Measurements from ENCODE around the gene INSIG1.

The INSIG1 gene

DNA sequence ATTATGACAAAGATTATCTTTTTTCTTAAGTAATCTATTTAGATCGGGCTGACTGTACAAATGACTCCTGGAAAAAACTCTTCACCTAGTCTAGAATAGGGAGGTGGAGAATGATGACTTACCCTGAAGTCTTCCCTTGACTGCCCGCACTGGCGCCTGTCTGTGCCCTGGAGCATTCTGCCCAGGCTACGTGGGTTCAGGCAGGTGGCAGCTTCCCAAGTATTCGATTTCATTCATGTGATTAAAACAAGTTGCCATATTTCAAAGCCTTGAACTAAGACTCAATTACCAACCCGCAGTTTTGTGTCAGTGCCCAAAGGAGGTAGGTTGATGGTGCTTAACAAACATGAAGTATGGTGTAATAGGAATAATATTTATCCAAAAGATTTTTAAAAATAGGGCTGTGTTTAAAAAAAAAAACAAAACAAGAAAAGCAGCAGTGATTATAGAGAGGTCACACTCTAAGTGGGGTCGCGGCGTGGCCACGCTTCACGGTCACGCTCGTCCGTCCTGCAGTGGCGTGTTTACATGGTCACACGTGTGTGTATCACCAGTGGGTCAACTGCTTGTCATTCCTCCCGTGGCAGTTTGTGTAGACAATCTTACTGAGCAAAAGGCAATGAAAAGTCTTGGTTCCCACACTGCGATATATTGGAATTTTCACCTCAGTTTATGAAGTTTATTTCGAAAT, 10.8 kb downstream of the INSIG1 start:
- H3K27me3 ChIP-seq (ENCODE audit: low read depth): no peaks in the 10 kb centered on the region
- no peaks in the 10 kb centered on the region for H3K9me3 ChIP-seq
- in situ Hi-C loops (cut with MboI; ENCODE audit: low sequenced_read_pairs): no loop called here
- H3K36me3 ChIP-seq (replicated peaks): peaks cover 33% of the 10 kb centered on the region
- DNase-seq (ENCODE audit: low spot score in 2 of 2): no peak
- H3K4me3 ChIP-seq: no peak overlapping the region
- no peaks in the 10 kb centered on the region for H3K4me1 ChIP-seq

DNA sequence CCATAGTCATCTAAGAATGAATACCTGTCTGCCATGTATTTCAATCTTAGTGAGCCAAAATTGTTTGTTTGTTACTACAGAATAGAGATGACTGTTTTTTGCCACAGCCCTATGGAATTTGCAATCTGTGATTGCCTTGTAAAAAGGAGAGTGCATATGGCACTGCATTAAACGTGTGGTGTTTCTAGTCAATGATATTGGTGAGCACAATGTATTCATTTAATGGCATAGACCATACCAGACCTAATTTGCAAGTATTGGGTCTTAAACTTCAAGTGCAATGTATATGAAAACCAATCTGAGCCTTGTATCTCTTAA, 11.3 kb downstream of the INSIG1 start:
- in situ Hi-C loops (cut with MboI; ENCODE audit: low sequenced_read_pairs): no loop called here
- Histone ChIP-seq H3K9me3 (no peaks in the 10 kb centered on the region), H3K36me3 (replicated peaks) (peaks cover 32% of the 10 kb centered on the region), H3K4me3 (no peak overlapping the region), H3K4me1 (no peaks in the 10 kb centered on the region), H3K27me3 (ENCODE audit: low read depth) (no peaks in the 10 kb centered on the region)
- no peak for DNase-seq (ENCODE audit: low spot score in 2 of 2)

DNA sequence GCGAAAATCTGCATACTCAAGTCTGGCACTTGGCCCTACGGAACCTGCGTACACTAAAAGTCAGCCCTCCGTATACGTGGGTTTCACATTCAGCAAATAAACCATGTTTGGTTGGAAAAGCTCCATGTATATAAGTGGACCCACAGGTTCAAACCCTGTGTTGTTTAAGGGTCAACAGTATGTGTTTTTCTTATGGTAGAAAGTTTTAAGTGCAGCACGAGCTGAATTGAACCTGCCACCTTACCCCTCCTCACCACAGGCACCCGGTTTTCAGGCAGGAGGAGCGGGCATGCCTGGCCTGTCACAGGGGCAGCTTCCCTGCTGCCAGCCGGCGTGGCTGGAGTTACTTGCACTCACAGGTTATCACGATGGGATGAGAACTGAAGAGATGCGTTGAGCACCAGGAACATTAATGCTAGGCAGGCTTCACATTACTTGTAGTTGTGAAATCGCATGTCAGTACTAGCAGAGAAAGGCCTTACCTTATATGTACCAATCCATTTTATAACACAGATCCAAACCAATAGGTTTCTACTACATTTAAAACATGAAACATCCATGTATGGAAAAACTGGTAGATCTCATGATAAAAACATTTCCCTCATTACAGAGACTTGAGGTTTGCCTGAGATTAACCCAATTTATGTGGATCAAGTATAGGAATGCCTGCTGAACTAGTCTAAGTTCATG, 12.9 kb downstream of the INSIG1 start:
- DNase-seq (ENCODE audit: low spot score in 2 of 2): no peak
- Histone ChIP-seq H3K9me3 (no peaks in the 10 kb centered on the region), H3K4me1 (no peaks in the 10 kb centered on the region), H3K36me3 (replicated peaks) (peaks cover 26% of the 10 kb centered on the region), H3K4me3 (no peak overlapping the region), H3K27me3 (ENCODE audit: low read depth) (no peaks in the 10 kb centered on the region)
- in situ Hi-C loops (cut with MboI; ENCODE audit: low sequenced_read_pairs): no loop called here

DNA sequence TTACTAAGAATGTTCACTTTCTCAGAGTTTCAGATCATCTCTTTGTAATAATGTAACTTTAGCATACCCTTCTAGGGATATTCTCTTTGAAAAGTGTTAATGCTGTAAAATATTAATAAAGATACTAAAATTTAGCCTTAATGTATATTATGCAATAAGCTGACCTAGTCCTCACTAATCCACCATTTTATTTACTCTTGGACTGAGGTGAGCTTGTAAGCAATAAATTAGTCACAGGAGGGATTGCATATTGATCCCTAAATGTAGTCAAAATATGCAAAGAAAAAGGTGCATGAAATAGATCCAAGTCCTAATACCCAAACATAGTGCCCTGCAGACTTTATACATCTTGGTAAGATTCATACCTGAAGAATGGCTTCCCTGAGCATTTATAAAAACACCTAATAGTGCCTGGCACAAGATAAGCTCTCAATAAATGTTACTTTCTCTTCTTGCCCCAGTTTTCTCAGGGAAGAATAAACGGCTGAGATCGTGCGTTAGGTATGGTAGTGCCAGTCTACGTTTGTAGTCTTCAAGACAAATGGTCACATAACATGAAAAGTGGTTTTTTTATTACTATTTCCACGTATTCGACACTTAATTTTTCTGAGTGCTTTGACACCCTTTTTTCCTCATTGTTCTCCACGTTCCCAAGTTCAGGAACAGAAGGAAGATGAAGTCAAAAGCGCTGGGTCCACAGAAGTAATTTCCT, 14.3 kb downstream of the INSIG1 start:
- Histone ChIP-seq H3K27me3 (ENCODE audit: low read depth) (no peaks in the 10 kb centered on the region), H3K4me1 (no peaks in the 10 kb centered on the region), H3K4me3 (no peak overlapping the region), H3K36me3 (replicated peaks) (peaks cover 23% of the 10 kb centered on the region), H3K9me3 (no peaks in the 10 kb centered on the region)
- in situ Hi-C loops (cut with MboI; ENCODE audit: low sequenced_read_pairs): no loop called here
- DNase-seq (ENCODE audit: low spot score in 2 of 2): no peak

DNA sequence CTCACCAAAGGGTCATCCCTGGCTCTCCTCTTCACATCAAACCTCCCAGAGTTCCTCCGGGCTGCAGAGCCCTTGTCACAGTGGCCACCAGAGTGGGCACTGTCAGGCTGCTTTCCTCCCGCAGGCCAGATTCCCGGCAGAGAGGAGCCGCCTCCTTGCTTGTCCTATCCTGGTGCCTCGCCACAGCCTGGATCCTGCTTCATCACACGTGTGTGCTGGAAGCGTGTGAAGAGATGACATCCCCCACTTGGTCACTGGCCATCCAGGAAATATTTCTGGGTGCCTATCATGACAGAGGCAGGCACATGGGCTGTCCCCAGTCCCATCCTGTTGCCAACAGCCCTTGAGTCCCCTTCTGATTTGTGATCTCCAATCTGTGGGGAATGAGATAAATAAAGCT, 15.0 kb downstream of the INSIG1 start:
- in situ Hi-C loops (cut with MboI; ENCODE audit: low sequenced_read_pairs): no loop called here
- peaks cover 18% of the 10 kb centered on the region for H3K36me3 ChIP-seq (replicated peaks)

DNA sequence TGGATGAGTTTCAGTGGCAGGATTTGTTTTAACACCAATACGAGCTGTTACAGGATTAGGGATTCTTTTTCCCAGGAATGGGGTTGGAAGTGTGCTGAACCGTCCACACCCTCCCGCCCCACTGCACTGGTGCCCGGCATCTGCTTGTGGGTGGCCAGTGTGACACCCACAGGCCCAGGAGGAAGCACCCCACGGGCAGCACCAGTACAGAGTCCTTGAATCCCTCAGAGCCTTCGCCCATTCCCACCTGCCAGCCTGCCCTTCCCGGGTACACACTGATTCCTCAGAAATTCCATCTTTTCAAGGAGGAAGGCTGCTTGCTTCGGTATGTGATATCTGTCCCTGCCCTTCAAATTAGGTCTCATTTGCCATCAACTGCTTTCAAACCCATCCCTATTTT, 15.4 kb downstream of the INSIG1 start:
- H3K36me3 ChIP-seq (replicated peaks): peaks cover 16% of the 10 kb centered on the region
- H3K4me1 ChIP-seq: no peaks in the 10 kb centered on the region
- H3K9me3 ChIP-seq: no peaks in the 10 kb centered on the region
- DNase-seq (ENCODE audit: low spot score in 2 of 2): no peak
- H3K4me3 ChIP-seq: no peak overlapping the region
- H3K27me3 ChIP-seq (ENCODE audit: low read depth): no peaks in the 10 kb centered on the region
- in situ Hi-C loops (cut with MboI; ENCODE audit: low sequenced_read_pairs): no loop called here

More for the DNA sequence above, 15.0 kb downstream of the INSIG1 start:
- Histone ChIP-seq H3K9me3 (no peaks in the 10 kb centered on the region), H3K27me3 (ENCODE audit: low read depth) (no peaks in the 10 kb centered on the region), H3K4me1 (no peaks in the 10 kb centered on the region), H3K4me3 (no peak overlapping the region)
- DNase-seq (ENCODE audit: low spot score in 2 of 2): no peak

DNA sequence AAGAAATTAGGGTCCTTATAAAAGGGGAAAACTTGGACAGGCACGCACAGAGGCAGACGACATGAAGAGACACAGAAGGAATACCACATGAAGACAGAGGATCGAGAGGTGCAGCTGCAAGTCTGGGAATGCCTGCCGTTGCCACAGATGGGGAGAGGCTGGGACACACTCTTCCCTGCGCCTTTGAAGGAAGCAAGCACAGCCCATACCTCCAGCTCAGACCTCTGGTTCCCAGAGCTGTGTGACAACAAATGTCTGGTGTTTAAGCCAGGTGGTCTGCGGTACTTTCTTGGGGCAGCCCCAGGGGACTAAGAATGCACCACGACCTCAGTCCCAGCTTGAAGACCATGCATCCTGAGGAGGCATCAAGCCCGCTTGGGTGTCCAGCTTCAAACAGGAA, 18.3 kb downstream of the INSIG1 start:
- in situ Hi-C loops (cut with MboI; ENCODE audit: low sequenced_read_pairs): no loop called here
- no peaks in the 10 kb centered on the region for H3K27me3 ChIP-seq (ENCODE audit: low read depth)
- DNase-seq (ENCODE audit: low spot score in 2 of 2): no peak
- no peaks in the 10 kb centered on the region for H3K4me1 ChIP-seq
- H3K9me3 ChIP-seq: no peaks in the 10 kb centered on the region
- H3K36me3 ChIP-seq (replicated peaks): no peaks in the 10 kb centered on the region
- H3K4me3 ChIP-seq: no peak overlapping the region

DNA sequence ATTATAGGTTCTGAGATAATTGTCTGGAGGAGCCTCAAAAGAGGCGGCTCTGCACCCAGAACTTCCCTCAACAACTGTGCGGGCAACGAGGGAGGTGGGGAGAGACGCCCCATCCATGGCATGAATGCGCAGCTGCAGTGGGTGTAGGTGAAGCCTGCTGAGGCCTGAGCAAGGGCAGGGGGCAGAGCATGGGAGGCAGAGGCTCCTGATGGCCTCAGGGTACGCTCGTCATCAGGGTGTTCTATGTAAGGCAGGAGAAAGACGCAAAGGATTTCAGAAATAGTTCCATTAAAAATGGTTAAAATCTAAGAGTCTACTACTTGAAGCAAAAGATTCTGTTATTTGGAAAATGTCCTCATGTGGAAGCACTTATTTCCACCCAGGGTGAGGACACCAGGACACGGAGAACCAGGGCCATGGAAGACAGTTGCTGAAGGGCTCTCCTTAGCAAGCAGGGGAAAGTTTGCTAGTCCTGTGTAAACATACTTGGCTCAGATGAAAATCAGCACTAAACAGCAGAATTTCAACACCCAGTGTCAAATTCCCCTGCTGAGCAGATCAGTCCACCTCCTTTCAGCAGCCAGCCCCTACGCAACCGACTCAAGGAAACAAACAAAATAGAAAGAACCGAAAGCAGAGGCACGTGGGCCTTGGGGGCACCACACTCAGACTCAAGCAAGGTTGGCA, 18.9 kb downstream of the INSIG1 start:
- H3K4me1 ChIP-seq: no peaks in the 10 kb centered on the region
- H3K9me3 ChIP-seq: no peaks in the 10 kb centered on the region
- DNase-seq (ENCODE audit: low spot score in 2 of 2): no peak
- in situ Hi-C loops (cut with MboI; ENCODE audit: low sequenced_read_pairs): no loop called here
- H3K27me3 ChIP-seq (ENCODE audit: low read depth): no peaks in the 10 kb centered on the region
- no peaks in the 10 kb centered on the region for H3K36me3 ChIP-seq (replicated peaks)
- H3K4me3 ChIP-seq: no peak overlapping the region

DNA sequence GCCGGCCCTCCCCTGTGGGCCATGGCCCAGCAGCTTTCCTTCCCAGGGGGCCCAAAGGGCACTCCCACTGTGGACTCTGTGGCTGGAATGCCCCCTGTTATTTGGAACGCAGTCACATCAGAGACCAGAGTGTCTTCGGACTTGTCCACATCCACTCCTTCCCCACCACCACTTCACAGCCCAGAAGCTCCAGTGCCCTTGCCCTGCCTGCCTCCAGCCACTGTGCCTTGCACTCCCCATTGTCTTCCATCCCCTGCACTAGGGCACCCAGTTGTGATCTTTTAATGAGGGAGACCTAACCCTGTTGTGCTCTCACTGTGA, 19.4 kb downstream of the INSIG1 start:
- H3K4me1 ChIP-seq: no peaks in the 10 kb centered on the region
- no peak for DNase-seq (ENCODE audit: low spot score in 2 of 2)
- no peak overlapping the region for H3K4me3 ChIP-seq
- H3K36me3 ChIP-seq (replicated peaks): no peaks in the 10 kb centered on the region
- H3K9me3 ChIP-seq: no peaks in the 10 kb centered on the region
- in situ Hi-C loops (cut with MboI; ENCODE audit: low sequenced_read_pairs): no loop called here
- no peaks in the 10 kb centered on the region for H3K27me3 ChIP-seq (ENCODE audit: low read depth)

DNA sequence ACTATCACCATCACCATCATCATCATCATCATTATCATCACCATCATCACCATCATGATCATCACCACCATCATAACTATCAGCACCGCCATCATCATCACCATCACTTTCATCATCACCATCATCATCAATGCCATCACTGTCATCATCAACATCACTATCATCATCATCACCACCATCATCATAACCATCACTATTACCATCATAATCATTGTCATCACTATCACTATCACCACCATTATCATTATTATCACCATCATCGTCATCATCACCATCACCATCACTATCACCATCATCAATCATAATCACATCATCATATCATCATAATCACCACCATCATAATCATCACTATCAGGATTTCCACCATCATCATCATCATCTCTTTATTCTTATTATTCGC, 20.6 kb downstream of the INSIG1 start:
- no peak overlapping the region for H3K4me3 ChIP-seq
- H3K9me3 ChIP-seq: no peaks in the 10 kb centered on the region
- DNase-seq (ENCODE audit: low spot score in 2 of 2): no peak
- no peaks in the 10 kb centered on the region for H3K36me3 ChIP-seq (replicated peaks)
- H3K27me3 ChIP-seq (ENCODE audit: low read depth): no peaks in the 10 kb centered on the region
- in situ Hi-C loops (cut with MboI; ENCODE audit: low sequenced_read_pairs): no loop called here
- H3K4me1 ChIP-seq: no peaks in the 10 kb centered on the region

DNA sequence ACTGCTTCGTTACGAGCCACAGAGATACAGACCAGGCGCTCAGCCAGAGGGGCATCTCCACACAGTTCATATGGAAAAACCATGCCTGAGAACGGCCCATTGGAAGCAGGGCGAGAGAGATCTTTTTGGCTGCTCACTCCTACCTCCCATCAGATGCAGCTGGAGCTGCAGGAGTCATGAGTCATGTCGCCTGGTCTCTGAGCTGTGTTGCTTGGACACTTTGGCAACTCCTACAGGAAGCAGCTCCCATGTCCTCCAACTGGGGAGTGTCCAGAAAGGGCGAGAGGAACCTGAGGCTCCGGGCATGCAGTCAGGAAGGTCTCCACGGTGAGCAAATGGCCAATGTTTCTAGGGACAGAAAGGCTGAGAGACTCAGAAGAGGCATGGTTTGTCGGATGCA, 24.9 kb downstream of the INSIG1 start:
- Histone ChIP-seq H3K4me3 (no peak overlapping the region), H3K4me1 (no peaks in the 10 kb centered on the region), H3K27me3 (ENCODE audit: low read depth) (no peaks in the 10 kb centered on the region), H3K36me3 (replicated peaks) (no peaks in the 10 kb centered on the region), H3K9me3 (no peaks in the 10 kb centered on the region)
- in situ Hi-C loops (cut with MboI; ENCODE audit: low sequenced_read_pairs): no loop called here
- no peak for DNase-seq (ENCODE audit: low spot score in 2 of 2)

DNA sequence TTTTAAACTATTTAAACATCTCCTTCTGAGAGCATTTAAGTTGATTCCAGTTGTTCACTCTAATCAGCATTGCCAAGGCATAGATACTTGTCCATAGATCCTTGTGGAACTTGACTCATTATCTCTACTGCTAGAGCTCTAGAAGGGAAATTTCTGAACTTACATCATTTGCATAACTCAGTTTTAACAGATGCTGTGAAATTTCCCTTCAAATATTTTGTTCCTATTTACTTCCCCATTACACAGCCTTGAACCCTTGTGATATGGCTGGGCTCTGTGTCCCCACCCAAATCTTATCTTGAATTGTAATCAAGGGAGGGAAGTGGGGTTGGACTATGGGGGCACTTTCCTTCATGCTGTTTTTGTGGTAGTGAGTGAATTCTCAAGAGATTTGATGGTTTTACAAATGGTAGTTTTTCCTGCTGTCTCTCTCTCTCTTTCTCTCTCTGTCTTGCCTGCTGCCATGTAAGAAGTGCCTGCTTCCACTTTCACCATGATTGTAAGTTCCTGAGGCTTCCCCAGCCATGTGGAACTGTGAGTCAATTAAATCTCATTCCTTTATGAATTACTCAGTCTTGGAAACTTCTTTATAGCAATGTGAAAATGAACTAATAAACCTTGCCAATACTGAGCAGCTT, 25.4 kb downstream of the INSIG1 start:
- Histone ChIP-seq H3K36me3 (replicated peaks) (no peaks in the 10 kb centered on the region), H3K27me3 (ENCODE audit: low read depth) (no peaks in the 10 kb centered on the region), H3K9me3 (no peaks in the 10 kb centered on the region), H3K4me3 (no peak overlapping the region), H3K4me1 (no peaks in the 10 kb centered on the region)
- DNase-seq (ENCODE audit: low spot score in 2 of 2): no peak
- in situ Hi-C loops (cut with MboI; ENCODE audit: low sequenced_read_pairs): no loop called here

DNA sequence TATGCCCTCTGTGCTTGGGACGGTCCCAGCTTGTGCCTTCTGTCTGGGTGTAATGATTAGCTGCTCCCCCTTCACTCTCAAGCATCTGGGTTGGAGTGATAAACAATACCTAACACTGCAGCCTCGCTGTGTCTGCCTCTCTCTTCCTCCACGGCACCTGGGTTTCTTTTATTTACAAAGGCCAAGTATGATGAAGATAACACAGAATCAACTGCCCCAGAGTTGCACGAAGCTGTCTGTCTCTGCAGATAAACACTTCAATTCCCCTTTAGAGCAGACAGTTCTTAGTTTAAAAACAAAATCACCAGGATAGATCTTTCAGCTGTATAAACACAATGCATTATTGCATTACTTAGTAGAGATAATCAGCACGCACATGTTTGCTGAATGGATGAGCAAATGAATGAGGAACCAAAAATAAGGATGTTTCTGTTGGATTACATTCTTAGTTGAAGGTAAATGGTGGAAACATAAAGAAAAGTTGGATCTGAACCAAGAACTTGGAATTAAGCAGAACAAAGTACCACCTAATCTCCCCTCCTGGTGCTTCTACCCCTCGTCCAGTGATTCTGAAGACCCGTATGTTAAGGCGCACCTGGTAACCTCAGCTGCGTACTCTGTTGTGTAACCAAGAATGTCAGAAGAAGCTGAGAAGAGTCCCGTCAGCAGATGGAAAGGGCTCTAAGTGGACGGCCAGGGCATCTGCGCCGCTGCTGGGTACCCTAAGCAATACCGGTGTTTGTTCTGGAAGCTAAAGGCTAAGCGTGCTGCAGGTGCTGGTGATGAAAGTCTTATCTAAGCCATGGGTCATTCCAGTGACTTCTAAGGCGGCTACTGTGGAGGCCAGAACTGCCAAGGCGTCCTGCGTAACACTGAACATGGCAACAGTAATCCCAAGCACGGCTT, 26.6 kb downstream of the INSIG1 start:
- Histone ChIP-seq H3K9me3 (no peaks in the 10 kb centered on the region), H3K36me3 (replicated peaks) (no peaks in the 10 kb centered on the region), H3K4me3 (no peak overlapping the region), H3K4me1 (no peaks in the 10 kb centered on the region), H3K27me3 (ENCODE audit: low read depth) (no peaks in the 10 kb centered on the region)
- DNase-seq (ENCODE audit: low spot score in 2 of 2): no peak
- in situ Hi-C loops (cut with MboI; ENCODE audit: low sequenced_read_pairs): no loop called here

Measured in HAP-1 (cell line).